HG02840 (cell line): ENCODE data around the gene C11orf52.

Experiments used
- ATAC-seq: cut with Tn5 transposase; IDR thresholded peaks from one replicate; pipeline ENCODE4 v1.9.1; 2021; ENCODE audit warnings: mild to moderate bottlenecking, moderate library complexity, moderate number of reproducible peaks; ENCODE audit not compliant: unreplicated experiment, low FRiP score

C11orf52 gene

DNA sequence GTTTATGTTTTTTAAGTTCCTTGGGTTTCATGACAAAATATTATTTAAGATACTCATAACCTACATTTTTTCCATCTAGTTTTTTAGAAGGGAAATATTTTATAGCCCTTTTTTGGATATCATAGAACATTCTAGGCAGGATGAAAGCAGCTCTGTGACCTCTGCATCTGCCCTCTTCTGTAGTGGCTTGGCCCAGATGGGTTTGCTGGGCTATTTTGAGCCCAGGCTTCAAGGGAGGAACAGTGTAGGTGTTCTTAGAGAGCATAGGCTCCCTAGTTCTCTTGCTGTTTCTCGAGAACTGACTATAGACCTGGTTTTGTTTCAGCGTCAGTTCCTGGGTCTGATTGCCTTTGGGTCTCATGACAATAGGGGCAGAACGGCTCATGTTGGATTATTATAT lies 50.6 kb downstream of the C11orf52 start:
- ATAC-seq, result no peak

GRCh38 chr11:111974446-111974845 lies 55.7 kb downstream of the C11orf52 start:
- no peak for ATAC-seq

DNA sequence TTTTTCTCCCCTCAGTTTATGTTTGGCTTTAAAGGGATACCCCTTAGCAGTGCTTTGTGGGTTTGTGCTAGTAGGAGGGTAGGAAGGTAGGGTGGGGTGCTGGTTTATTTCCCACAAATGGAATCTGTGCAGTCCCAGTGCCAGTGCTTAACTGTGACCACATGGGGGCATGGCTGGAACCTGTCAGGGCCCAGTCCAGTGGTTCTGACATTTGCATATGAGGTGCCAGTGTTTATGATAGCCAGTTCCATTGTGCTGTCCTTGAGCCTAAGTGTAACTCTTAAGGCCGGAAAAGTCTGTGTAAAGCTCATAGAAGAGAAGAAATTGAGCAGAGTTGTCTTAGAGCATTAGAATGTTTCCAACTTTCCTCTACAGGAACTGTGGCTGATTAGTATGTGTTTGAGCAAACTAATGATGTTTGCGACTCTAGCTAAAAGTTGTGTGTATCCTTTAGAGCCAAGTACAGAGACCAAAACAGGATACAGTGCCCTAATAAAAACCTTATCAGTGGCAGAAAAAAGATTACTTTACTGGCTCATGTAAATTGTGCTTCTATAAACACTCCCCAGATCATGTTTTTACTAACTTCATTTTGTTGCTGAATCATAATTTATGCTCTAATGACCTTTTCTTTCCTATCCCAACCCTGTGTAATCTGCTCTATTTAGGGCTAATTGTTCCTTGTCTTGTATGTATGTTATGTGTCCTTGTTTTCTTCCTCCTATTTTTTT lies 56.5 kb downstream of the C11orf52 start:
- ATAC-seq, result no peak

- ATAC-seq, result no peak
Observed at GRCh38 chr11:111976119-111976766, 57.5 kb downstream of the C11orf52 start.
